Urothelium cell line (cell line): ENCODE data around the gene SERF2.
"Not testable (repeated sequence)": the region's sequence is repeated elsewhere in the genome, so short reads cannot be mapped to it uniquely, and the experiment has no call there.

Experiments
- DNase-seq: peaks from one replicate; pipeline ENCODE4 v3.0.0; 2011; ENCODE audit warnings: low spot score, mixed read lengths
- FAIRE-seq: peaks from 2 replicates; lab custom pipeline; 2011; peaks lifted over from hg19 to GRCh38; lab: Jason Lieb, UNC

The SERF2 gene

DNA sequence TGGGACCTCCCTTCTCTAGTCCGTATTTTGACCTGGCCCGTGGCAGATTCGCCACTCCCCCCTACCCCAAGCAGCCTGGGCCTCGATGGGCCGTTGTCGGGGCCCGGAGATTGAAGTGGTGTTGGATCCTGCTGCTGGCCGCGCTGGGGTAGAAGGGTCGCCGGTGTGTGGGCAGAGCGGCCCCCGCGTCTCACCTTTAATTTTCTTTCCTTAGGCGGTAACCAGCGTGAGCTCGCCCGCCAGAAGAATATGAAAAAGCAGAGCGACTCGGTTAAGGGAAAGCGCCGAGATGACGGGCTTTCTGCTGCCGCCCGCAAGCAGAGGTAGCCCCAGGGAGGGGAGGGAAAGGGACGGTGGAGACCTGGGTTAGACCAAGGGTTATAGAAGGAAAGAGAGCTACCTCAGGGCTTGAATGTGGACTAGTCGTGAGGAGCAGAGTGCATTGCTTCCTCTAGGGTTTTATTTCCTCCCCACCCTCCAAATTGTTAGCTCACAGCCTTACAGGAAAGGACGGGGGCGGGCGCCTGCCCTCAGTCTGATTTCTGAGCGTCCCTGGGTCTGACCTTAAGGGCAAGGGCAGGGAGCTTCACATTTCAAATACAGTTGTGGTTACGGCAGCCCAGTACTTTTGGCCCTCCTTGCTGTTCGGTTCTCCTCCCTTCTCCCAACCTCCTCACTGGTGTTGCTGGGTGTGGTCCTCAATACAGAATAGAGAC lies 799 bp downstream of the SERF2 start:
- DNase-seq: peak; percentile 25
- no peak for FAIRE-seq

DNA sequence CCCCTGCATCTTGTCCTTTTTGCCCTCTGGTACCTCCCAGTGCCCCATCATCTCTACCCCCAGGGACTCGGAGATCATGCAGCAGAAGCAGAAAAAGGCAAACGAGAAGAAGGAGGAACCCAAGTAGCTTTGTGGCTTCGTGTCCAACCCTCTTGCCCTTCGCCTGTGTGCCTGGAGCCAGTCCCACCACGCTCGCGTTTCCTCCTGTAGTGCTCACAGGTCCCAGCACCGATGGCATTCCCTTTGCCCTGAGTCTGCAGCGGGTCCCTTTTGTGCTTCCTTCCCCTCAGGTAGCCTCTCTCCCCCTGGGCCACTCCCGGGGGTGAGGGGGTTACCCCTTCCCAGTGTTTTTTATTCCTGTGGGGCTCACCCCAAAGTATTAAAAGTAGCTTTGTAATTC lies 1.5 kb downstream of the SERF2 start:
- no peak for FAIRE-seq
- no peak for DNase-seq

DNA sequence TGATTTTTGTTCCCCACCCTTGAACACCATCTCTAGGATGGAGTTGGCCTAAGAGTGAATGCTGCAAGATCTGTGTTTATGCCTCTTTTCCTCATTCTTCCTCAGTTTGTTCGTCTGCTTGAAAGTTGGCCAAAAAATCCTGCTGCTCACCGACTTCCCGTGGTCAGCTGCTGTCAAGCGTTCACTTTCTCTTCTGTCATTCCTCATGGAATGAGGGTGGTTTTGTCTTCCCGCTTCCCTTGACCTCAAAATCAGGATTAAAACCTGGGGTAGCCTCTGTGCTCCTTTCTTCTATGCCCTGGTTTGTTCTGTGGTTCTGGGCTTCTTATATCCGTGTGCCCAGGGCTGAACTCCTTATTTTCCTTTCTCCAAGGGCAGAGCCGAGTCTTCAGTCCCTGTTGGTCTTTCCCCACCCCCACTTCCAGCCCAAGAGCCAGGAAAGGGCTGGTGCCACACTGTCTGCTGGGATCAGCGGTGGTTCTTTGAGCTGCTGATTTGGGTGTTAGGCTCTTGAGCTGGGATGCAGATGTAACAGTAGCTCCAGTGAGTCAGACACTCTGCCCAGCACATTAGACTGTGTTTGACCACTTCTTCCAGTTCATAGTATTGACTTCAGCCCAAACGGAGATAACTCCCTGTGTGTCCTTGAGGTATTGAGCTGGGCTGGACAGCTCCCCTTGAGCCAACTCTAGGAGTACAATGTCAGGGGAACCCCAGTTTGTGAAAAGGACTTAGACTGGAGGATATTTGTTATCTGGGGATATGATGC lies 2.3 kb downstream of the SERF2 start:
- DNase-seq (no peak), FAIRE-seq (no peak)

DNA sequence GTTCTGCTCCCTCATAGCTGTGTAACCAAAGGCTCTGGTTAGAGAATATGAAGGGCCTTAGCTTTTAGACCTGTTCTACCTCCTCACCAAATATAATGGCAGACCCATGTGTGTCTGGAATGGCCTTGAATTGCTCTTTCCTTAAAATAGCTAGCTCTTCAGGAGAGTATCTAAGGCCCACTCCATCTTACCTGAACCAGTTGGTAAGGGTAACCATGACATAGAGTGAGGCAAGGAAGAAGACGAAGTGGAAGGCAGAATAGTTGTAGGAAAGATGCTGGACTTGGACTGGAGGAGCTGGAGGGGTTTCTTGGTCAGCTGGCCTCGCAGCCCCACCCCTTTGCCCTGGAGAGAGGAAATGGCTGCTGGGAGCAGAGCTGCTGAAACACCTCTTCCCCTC lies 3.1 kb downstream of the SERF2 start:
- DNase-seq (no peak), FAIRE-seq (no peak)

DNA sequence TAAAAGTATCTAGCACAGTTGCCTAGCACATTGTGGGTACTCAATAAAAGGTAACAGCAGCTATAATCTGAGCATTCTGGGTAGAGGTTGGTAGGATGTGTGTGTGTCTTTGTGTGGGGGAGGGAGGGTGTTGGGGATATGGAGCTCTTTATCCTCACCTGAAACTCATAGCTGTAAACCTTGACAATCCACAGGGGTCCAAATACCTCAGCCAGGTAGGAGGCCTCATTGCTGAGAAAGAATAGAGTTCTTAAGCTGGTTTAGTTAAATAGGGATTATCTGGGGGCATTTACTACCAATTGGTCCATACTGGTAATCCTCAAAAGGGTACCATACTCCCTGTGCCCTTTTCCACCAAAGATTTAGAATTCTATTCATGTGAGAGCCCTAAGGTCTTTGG lies 3.9 kb downstream of the SERF2 start:
- FAIRE-seq: no peak
- no peak for DNase-seq

DNA sequence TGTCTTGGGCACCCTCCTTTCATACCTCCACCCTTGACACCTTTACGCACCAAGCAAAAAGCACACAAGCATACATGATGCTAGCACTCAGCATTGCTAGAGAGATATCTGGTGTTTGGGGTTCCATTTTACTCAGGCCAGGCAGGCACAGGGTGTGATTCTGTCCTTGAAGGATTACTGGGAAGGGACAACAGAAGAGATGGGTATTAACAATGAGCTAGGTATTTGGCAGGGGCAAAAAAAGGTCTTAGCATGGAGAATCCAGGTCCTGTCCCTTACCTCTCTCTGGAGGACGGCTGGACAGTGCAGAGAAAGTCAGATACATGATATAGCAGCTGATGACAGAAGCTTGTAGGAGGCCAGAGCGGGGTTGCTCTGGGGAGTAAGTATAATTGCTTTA lies 4.4 kb downstream of the SERF2 start:
- no peak for FAIRE-seq
- DNase-seq: no peak

DNA sequence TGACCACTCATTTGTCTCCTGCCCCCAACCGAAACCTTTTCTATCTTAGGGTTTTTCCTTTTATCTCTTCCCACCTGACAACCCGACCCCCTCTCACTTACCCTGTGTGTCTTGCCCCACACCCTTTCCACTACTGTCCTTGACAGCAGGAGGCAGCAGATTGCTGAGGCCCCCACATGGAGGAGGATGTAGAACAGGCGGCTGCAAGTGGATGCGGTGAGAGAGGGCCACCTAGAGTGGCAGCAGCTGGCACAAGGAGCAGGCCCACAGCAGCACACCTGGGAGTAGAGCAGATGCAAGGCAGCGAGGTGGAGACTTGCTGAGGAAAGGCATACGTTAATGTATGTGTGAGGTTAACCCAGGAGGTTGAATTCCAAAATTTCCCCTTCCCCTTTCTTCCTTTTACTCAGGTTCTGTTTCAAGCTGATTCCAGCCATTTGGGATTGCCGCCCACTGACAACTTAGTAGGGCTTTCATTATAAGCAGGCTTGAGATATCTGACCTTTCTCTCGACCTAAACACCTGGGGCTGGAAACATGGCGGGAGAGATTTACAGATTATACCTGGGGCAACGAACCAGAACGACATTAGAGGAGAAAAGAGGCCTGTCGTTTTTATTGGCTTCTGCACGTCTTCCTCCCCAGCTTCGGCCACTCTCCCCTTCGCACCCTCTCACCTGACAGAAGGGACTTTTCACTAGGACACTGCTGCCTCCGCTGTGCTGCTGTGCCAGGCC lies 7.3 kb downstream of the SERF2 start:
- DNase-seq (no peak), FAIRE-seq (no peak)

DNA sequence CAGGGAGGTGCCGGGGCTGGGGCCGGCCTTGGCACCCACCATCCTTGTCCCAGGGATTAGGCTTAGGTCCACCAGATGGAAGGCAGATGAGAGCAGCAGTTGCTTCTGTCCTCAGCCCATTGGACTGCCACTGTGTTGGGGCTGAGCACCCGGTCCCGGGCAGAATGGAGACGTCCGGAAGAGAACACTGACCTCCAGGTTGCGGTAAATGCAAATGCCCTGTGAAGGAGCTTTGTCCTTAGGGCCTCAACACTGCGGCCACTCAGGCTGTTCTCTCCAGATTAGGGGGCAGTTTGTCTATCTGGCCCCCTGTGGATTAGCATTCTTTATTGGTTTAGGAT lies 7.8 kb downstream of the SERF2 start, which contains the start of gene SERINC4:
TSS of gene SERINC4 (minus strand) at position 276 of the 341 bp plus-strand sequence. CDS start at position 42, 234 bp downstream.
- no peak for FAIRE-seq
- DNase-seq: no peak

DNA sequence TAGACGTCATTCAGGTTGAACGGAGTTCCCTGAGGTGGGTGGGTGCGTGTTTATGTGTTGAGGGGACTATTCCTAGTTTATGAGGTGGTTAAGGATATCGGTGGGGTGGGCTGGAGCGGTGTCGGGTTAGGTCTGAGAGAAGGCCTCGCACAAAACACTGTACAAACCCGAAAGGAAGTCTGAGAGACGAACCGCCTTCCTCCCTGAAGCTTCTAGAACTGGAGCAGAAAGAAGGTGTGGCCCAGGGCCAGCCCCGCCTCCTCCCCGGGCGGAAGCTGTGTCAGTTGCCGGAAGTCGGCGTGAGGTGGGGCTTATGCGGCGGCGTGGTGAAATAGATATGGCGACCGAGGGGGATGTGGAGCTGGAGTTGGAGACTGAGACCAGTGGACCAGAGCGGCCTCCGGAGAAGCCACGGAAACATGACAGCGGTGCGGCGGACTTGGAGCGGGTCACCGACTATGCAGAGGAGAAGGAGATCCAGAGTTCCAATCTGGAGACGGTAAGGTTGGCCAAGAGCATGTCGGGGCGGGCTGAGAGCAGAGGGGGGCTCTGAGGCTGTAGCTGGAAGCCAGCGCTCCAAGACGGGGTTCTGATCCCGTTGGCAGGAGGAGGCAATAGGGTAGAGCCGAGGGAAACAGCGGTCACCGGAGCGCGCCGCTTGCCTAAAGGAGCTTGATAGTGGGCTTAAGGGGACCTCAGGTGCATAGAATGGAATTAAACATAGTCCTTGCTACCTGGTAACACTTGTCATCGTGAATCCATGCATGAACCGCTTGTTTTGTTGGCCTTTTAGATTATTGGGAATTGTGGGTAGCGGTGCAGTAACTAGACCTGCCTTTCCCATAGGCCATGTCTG lies 8.4 kb downstream of the SERF2 start, which contains the start of gene HYPK:
TSS of gene HYPK (plus strand) at position 314 of the 856 bp plus-strand sequence. CDS start at position 338, 24 bp downstream.
- FAIRE-seq (no peak), DNase-seq (peak; percentile 79)

DNA sequence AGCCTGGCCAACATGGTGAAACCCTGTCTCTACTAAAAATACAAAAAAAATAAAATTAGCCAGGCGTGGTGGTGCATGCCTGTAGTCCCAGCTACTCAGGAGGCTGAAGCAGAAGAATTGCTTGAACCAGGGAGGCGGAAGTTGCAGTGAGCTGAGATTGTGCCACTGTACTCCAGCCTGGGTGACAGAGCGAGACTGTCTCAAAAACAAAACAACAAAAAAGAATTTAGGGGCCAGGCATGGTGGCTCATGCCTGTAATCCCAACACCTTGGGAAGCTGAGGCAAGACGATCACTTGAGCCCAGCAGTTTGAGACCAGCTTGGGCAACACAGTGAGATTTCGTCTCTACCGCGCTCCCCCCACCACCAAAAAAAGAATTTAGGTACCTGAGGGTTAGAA lies 10.6 kb downstream of the SERF2 start:
- not testable (repeated sequence) for DNase-seq, FAIRE-seq

DNA sequence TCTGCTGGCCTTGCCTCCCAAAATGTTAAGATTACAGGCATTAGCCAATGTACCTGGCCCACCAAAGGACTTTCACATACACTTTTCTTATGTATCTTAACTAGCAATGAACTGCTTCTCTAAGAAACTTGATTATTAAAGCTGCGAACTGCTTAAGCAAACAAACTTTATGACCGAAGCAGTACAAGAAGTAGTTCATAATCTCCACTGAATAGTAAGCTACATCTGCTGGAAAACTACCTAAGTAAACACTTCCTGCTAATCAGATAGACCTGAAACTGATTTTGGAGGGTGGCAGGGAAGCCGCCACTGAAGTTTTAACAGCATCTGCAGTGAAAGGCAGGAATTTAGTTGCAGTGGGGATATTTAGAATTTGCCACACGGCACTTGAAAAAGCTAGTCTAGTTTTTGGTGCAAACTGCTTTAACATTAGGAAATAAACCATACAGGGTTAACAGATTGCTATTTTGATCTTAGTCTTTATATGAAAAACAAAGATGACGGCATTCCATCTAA lies 16.4 kb downstream of the SERF2 start:
- FAIRE-seq (no peak), DNase-seq (no peak)

DNA sequence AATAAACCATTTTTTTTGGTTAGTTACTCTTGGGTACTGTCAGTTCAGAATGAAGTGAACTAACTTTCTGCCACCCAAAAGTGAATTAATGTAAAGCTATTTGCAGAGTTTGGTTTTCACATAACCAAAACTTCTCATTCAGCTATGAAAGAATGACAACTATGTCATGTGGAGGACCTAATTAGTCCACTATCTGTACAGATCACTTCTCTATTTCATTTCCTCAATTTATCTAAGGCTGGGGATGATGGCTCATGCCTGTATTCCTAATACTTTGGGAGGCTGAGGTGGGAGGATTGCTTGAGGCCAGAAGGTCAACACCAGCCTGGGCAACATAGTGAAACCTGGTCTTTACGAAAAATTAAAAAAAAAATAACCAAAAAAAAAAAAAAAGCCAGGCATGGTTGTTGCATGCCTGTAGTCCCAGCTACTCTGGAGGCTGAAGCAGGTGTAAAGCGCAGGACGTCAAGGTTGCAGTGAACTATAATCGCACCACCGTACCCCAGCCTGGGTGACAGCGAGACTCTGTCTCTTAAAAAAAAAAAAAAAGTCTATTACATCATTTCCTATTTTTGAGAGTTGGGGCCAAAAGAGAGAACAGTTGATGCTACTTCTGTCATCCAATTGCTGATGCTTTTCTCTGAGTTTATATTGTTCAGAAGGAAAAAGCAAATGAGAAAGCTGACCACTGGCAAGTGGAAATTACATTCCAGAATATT lies 17.0 kb downstream of the SERF2 start:
- FAIRE-seq: no peak
- DNase-seq: no peak

DNA sequence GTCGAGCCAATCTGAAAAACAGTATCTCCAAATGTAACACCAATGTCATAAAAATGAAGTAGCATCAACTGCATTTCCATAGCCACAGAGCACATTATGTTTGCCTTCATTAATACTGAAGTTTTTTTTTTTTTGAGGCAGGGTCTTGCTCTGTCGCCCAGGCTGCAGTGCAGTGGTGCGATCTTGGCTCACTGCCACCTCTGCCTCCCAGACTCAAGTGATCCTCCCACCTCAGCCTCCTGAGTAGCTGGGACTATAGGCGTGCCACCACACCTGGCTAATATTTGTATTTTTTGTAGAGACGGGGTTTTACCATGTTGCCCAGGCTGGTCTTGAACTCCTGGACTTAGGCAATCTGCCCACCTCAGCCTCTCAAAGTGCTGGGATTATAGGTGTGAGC lies 22.9 kb downstream of the SERF2 start:
- FAIRE-seq, DNase-seq: not testable (repeated sequence)

DNA sequence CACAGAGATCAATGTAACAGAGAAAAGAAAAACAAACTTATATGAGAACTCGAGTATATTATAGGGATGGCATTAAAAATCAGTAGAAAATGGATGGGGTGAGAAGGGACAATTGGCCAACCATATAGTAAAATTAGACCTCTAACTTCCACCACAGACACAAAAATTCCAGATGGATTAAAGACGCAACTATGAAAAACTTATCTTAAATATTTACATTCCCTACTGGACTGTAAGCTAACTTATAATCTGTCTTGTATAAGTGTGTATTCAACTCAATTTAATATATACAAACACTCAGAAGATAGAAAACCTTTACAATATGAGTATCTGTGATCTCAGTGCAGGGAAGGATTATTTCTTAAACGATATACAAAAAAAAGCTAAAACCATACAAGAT lies 29.4 kb downstream of the SERF2 start:
- FAIRE-seq: no peak

DNA sequence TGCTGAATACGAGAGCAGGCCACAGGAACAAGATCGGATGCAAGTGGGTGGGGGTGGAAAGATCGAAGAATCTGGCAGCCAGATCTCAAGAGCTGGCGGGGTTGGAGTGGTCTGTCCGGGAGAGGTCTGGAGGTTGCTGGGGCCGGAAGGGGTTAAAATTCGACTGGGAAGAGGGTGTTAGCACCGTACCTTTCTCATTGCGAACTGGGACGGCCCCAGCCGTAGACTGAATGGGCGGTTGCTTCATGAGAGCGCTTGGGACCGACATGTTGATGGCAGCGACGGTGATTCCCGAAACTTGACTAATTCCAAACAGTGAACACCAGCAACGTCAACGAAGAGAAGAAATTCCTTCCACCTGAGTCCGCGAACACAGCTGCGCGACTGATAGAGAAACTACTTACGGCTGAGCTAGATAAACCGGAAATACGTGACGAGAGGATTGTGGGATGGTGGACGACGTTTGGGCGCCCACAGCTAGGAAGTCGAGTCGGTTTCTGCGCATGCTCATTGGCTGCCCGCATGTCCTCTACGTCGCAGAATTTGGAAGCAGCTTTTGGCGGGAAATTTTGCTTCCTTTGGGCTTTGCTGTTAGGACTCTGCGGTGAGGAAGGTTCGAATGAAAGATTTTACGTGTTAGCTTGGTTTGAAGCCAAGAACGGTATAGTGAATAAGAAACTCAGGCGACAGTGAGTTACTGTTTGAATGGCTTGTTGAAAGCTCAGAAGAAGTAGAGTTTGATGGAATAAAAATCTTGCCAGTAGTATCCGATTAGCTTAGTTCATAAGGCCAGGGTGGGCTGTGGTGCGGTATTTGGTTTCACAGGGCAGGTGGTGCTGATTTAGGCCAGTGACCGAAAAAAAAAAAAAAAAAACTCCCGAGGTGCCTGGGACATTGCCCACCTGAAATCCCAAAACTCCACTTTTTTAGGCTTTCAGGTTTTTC lies 32.5 kb downstream of the SERF2 start, which contains the start of gene MFAP1:
TSS of gene MFAP1 (minus strand) at position 389 of the 945 bp plus-strand sequence. CDS start at position 268, 121 bp downstream.
- FAIRE-seq (peak; percentile 77), DNase-seq (peak; percentile 97)

More for the DNA sequence above, 29.4 kb downstream of the SERF2 start:
- no peak for DNase-seq

DNA sequence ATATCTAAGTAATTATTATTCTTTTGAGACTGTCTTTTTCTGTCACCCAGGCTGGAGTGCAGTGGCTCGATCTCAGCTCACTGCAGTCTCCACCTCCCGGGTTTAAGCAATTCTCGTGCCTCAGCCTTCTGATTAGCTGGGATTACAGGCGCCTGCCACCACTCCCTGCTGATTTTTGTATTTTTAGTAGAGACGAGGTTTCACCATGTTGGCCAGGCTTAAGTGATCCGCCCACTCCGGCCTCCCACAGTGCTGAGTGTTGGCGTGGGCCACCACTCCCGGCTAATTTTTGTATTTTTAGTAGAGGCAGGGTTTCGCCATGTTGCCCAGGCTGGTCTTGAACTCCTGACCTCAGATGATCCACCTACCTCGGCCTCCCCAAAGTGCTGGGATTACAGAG lies 33.2 kb downstream of the SERF2 start:
- DNase-seq, FAIRE-seq: not testable (repeated sequence)

DNA sequence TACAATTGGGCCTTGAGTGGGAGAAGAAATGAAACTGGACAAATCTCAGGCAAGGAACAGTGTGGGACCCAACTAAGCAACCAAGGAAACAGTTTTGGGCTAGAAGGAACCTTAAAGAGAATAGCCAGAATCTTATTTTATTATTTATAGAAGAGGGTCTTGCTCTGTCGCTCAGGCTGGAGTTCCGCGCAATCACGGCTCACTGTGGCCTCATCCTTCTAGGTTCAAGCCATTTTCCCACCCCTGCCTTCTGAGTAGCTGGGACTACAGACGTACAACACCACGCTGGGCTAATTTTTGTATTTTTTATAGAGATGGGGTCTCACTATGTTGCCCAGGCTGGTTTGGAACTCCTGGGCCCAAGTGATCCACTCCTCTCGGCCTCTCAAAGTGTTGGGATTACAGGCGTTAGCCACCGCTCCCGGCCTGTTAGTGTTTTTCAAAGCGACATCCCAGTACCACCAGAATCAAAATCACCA lies 33.9 kb downstream of the SERF2 start:
- DNase-seq (no peak), FAIRE-seq (no peak)
